HepG2 (cell line): ENCODE results near the gene MYLK3. TPM values are rescaled to one million over a fixed set of nuclear protein-coding genes. Genes with fewer than 3 reads are reported as not detected.

ENCODE experiments used
- CC2D1A ChIP-seq: sonication (generic); formaldehyde crosslinking; IDR thresholded peaks from 2 replicates; pipeline ENCODE4 v1.8.1; 2023; ENCODE audit warnings: mild to moderate bottlenecking, missing genetic modification reagents
- ELF3 ChIP-seq: IDR thresholded peaks from 2 replicates; pipeline ENCODE4 v1.6.1; 2016; ENCODE audit warnings: missing genetic modification reagents, missing compliant biosample characterization
- HMG20A ChIP-seq: IDR thresholded peaks from 2 replicates; pipeline ENCODE4 v1.6.1; 2016; ENCODE audit warnings: borderline replicate concordance
- KDM6A ChIP-seq: IDR thresholded peaks from 2 replicates; pipeline ENCODE4 v1.6.1; 2016; ENCODE audit warnings: low read depth
- LCORL ChIP-seq, 2 experiments: fragments of 450-650 bp in 1 of 2; sonication (generic) in 1 of 2; formaldehyde crosslinking in 1 of 2; IDR thresholded peaks; 2 replicates each; pipeline versions ENCODE4 v1.5.0 to v1.6.1; 2017 to 2020; ENCODE audit warnings: antibody characterized with exemption in 1 of 2, missing genetic modification reagents in 1 of 2
- MIER2 ChIP-seq: IDR thresholded peaks from 2 replicates; pipeline ENCODE4 v1.6.1; 2016; ENCODE audit warnings: missing biosample characterization, missing genetic modification reagents
- SAP130 ChIP-seq: IDR thresholded peaks from 2 replicates; pipeline ENCODE4 v1.6.1; 2016; ENCODE audit warnings: low read depth
- ZNF12 ChIP-seq: sonication (generic); formaldehyde crosslinking; IDR thresholded peaks from 2 replicates; pipeline ENCODE4 v1.5.0; 2020; ENCODE audit warnings: missing genetic modification reagents
- ZNF20 ChIP-seq: sonication (generic); formaldehyde crosslinking; IDR thresholded peaks from 2 replicates; pipeline ENCODE4 v1.4.0; 2020; ENCODE audit warnings: mild to moderate bottlenecking, moderate library complexity, missing genetic modification reagents
- ZNF225 ChIP-seq: sonication (generic); formaldehyde crosslinking; IDR thresholded peaks from 2 replicates; pipeline ENCODE4 v1.4.0; 2020; ENCODE audit warnings: mild to moderate bottlenecking, missing genetic modification reagents
- ZNF430 ChIP-seq: sonication (generic); formaldehyde crosslinking; IDR thresholded peaks from 2 replicates; pipeline ENCODE4 v1.9.0; 2021; ENCODE audit warnings: mild to moderate bottlenecking, missing genetic modification reagents
- ZNF441 ChIP-seq: sonication (generic); formaldehyde crosslinking; IDR thresholded peaks from 2 replicates; pipeline ENCODE4 v1.7.0; 2021; ENCODE audit warnings: missing genetic modification reagents, borderline replicate concordance
- ZNF616 ChIP-seq: sonication (generic); formaldehyde crosslinking; IDR thresholded peaks from 2 replicates; pipeline ENCODE4 v1.5.0; 2020; ENCODE audit warnings: low read depth, mild to moderate bottlenecking, missing genetic modification reagents
- ZZZ3 ChIP-seq: sonication (generic); formaldehyde crosslinking; IDR thresholded peaks from 2 replicates; pipeline ENCODE4 v1.4.0; 2020; ENCODE audit warnings: missing genetic modification reagents, mild to moderate bottlenecking, borderline replicate concordance
- polyA plus RNA-seq, 8 experiments: library from polyadenylated mRNA; depleted of rRNA in 3 of 8; stranded (reverse) in 7 of 8; unstranded in 1 of 8; fragments of >200 nt; fragmentation: Illumina TruSeq in 4 of 8; extraction: Trizol in 4 of 8; gene quantifications; 2 replicates each; pipeline versions ENCODE4 v1.2.1 to v1.2.3, GENCODE V29; 2011 to 2016; ENCODE audit warnings: low read depth in 4 of 8, missing spikeins in 1 of 8, mixed read lengths in 1 of 8; ENCODE audit not compliant: insufficient read depth in 1 of 8
- total RNA-seq, 5 experiments: library from RNA; depleted of rRNA; stranded (reverse); fragments of >200 nt; fragmentation: Illumina TruSeq; extraction: Trizol; gene quantifications; 2 replicates each; pipeline ENCODE4 v1.2.3, GENCODE V29; 2016; ENCODE audit warnings: low read depth in 1 of 5
- TF ChIP-seq, protein P1 (sequence below): sonication (generic); formaldehyde crosslinking; IDR thresholded peaks from 2 replicates; pipeline ENCODE4 v1.4.0; 2020; ENCODE audit warnings: low read depth, missing genetic modification reagents
- TF ChIP-seq, protein P2 (sequence below): sonication (generic); formaldehyde crosslinking; IDR thresholded peaks from 2 replicates; pipeline ENCODE4 v1.4.0; 2020; ENCODE audit warnings: missing genetic modification reagents
- TF ChIP-seq, protein P3 (sequence below): sonication (generic); formaldehyde crosslinking; IDR thresholded peaks from 2 replicates; pipeline ENCODE4 v1.4.0; 2020; ENCODE audit warnings: missing genetic modification reagents
- TF ChIP-seq, protein P4 (sequence below): IDR thresholded peaks from 2 replicates; pipeline ENCODE4 v1.6.1; 2018; ENCODE audit warnings: missing genetic modification reagents

MYLK3 gene
- total and polyA plus RNA-seq, 2 of the 13 experiments (the other 11 are each of a cell fraction or from before 2014, with no cell fraction given): 0.04 to 0.18 TPM

DNA sequence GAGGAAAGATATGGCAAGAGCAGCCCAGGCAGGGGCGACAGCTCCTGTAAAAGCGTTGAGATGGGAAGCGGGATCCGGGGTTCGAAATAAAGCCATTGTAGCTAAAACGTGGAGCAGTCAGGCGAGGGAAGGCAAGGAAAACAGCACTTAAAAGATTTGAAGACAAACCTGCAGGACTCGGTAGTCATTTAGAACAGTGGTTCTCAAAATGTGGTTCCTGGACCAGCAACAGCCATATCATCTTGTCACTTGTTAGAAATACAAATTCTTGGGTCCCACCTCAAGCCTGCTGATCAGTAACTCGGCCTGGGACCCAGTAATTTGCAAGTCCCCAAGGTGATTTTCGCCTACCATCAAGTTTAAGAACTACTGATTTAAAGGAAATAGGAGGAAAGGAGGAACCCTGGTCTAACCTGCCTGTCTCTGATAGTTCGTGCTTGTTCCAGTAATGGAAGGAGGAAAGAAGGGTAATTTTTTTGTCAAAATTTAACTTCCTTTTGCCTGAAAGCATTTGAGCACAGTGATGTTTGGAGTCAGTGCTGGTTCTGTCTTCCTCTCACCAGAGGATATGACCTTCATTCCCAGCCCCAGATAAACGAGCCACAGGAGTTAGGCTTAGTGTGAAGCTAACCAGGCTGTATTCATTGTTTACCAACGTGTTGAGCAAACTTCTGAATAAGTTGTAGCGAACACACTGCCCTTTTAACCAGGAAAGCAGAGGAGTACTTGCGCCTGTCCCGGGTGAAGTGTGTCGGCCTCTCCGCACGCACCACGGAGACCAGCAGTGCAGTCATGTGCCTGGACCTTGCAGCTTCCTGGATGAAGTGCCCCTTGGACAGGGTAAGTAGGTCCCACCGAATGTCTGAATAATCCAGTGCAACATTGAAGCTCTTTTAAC, 57.6 kb downstream of the MYLK3 start (continued):
- TF ChIP-seq, protein P1, sequence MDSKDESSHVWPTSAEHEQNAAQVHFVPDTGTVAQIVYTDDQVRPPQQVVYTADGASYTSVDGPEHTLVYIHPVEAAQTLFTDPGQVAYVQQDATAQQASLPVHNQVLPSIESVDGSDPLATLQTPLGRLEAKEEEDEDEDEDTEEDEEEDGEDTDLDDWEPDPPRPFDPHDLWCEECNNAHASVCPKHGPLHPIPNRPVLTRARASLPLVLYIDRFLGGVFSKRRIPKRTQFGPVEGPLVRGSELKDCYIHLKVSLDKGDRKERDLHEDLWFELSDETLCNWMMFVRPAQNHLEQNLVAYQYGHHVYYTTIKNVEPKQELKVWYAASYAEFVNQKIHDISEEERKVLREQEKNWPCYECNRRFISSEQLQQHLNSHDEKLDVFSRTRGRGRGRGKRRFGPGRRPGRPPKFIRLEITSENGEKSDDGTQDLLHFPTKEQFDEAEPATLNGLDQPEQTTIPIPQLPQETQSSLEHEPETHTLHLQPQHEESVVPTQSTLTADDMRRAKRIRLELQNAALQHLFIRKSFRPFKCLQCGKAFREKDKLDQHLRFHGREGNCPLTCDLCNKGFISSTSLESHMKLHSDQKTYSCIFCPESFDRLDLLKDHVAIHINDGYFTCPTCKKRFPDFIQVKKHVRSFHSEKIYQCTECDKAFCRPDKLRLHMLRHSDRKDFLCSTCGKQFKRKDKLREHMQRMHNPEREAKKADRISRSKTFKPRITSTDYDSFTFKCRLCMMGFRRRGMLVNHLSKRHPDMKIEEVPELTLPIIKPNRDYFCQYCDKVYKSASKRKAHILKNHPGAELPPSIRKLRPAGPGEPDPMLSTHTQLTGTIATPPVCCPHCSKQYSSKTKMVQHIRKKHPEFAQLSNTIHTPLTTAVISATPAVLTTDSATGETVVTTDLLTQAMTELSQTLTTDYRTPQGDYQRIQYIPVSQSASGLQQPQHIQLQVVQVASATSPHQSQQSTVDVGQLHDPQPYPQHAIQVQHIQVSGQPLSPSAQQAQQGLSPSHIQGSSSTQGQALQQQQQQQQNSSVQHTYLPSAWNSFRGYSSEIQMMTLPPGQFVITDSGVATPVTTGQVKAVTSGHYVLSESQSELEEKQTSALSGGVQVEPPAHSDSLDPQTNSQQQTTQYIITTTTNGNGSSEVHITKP: peak; percentile 53; the same call in 1 of the 2 replicates
- TF ChIP-seq MIER2 (CRISPR knock-in tag) (peak; percentile 42; the same call in 1 of the 2 replicates), ZZZ3 (no peak; the same call in 1 of the 2 replicates), ZNF430 (CRISPR knock-in tag) (peak; percentile 37), ZNF441 (CRISPR knock-in tag) (0 out of 2 replicates have a peak, but pooled peaks have one; percentile 48), ELF3 (CRISPR knock-in tag) (peak; percentile 76), HMG20A (CRISPR knock-in tag) (peak; percentile 37; the same call in 1 of the 2 replicates), ZNF616 (CRISPR knock-in tag) (peak; percentile 70; the same call in 1 of the 2 replicates), ZNF12 (CRISPR knock-in tag) (0 out of 2 replicates have a peak, but pooled peaks have one; percentile 52), SAP130 (peak; percentile 93), ZNF225 (CRISPR knock-in tag) (no peak), KDM6A (CRISPR knock-in tag) (peak; percentile 36; the same call in 1 of the 2 replicates), LCORL (IDR thresholded peaks at IDR 0.05) (no peak), LCORL (CRISPR knock-in tag; IDR thresholded peaks at IDR 0.05) (0 out of 2 replicates have a peak, but pooled peaks have one; percentile 39), ZNF20 (CRISPR knock-in tag) (no peak), CC2D1A (CRISPR knock-in tag) (no peak)
- TF ChIP-seq, protein P2, sequence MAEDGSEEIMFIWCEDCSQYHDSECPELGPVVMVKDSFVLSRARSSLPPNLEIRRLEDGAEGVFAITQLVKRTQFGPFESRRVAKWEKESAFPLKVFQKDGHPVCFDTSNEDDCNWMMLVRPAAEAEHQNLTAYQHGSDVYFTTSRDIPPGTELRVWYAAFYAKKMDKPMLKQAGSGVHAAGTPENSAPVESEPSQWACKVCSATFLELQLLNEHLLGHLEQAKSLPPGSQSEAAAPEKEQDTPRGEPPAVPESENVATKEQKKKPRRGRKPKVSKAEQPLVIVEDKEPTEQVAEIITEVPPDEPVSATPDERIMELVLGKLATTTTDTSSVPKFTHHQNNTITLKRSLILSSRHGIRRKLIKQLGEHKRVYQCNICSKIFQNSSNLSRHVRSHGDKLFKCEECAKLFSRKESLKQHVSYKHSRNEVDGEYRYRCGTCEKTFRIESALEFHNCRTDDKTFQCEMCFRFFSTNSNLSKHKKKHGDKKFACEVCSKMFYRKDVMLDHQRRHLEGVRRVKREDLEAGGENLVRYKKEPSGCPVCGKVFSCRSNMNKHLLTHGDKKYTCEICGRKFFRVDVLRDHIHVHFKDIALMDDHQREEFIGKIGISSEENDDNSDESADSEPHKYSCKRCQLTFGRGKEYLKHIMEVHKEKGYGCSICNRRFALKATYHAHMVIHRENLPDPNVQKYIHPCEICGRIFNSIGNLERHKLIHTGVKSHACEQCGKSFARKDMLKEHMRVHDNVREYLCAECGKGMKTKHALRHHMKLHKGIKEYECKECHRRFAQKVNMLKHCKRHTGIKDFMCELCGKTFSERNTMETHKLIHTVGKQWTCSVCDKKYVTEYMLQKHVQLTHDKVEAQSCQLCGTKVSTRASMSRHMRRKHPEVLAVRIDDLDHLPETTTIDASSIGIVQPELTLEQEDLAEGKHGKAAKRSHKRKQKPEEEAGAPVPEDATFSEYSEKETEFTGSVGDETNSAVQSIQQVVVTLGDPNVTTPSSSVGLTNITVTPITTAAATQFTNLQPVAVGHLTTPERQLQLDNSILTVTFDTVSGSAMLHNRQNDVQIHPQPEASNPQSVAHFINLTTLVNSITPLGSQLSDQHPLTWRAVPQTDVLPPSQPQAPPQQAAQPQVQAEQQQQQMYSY (CRISPR knock-in tag): peak; percentile 86
- TF ChIP-seq, protein P3, sequence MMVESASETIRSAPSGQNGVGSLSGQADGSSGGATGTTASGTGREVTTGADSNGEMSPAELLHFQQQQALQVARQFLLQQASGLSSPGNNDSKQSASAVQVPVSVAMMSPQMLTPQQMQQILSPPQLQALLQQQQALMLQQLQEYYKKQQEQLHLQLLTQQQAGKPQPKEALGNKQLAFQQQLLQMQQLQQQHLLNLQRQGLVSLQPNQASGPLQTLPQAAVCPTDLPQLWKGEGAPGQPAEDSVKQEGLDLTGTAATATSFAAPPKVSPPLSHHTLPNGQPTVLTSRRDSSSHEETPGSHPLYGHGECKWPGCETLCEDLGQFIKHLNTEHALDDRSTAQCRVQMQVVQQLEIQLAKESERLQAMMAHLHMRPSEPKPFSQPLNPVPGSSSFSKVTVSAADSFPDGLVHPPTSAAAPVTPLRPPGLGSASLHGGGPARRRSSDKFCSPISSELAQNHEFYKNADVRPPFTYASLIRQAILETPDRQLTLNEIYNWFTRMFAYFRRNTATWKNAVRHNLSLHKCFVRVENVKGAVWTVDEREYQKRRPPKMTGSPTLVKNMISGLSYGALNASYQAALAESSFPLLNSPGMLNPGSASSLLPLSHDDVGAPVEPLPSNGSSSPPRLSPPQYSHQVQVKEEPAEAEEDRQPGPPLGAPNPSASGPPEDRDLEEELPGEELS (CRISPR knock-in tag): peak; percentile 79
- TF ChIP-seq, protein P4, sequence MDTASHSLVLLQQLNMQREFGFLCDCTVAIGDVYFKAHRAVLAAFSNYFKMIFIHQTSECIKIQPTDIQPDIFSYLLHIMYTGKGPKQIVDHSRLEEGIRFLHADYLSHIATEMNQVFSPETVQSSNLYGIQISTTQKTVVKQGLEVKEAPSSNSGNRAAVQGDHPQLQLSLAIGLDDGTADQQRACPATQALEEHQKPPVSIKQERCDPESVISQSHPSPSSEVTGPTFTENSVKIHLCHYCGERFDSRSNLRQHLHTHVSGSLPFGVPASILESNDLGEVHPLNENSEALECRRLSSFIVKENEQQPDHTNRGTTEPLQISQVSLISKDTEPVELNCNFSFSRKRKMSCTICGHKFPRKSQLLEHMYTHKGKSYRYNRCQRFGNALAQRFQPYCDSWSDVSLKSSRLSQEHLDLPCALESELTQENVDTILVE (CRISPR knock-in tag): 0 out of 2 replicates have a peak, but pooled peaks have one; percentile 22
